NCI-H1417 (cell line): Measurements from ENCODE around the gene SNAP29.
A peak's percentile ranks its signal among the peaks of the same experiment; 100 is the strongest.
"Not testable (repeated sequence)": the region's sequence is repeated elsewhere in the genome, so short reads cannot be mapped to it uniquely, and the experiment has no call there.

ENCODE experiments used
- DNase-seq, 3 experiments: peaks; one replicate each; lab custom pipeline; 2025; lab: John Stamatoyannopoulos, UW

Gene SNAP29

DNA sequence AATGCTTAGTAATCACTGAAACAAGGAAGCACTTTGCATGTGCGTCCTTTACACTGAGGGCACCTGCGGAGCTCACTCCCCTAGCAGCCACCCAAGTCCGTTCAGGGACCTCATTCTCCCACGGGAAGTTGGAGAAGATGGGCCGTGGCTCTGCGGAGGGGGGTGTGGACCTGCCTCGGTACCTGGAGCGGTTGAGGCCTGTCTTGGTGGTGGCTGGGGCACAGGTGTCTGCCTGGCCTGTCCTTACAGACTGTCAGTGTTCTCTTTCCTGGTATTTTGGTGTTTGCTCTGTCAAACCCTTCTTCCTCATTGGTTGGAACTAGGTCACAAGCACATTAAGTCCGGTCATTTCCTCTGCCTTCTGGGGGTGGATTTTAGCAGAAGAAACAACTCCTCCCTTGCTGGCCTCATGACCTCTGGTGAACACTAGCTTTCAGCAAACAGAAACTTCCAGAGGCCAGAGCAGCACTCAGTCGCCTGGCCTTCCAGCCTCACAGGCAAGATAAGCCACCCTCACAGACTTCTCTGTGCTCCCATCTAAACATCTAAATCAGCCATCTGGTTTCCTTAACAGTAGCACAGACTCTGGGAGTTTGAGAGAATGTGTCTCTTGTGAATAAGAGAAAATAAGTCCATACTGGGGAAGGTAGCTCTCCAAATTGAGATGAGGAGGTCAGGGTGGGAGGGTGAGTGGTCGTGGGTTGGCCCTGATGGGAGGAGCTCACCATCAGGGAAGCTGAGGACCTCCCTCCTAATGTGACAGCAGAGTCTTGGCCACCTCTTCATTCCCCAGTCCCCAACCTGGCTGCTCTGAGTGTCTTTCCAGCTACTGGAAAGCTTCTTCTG, 8.6 kb downstream of the SNAP29 start:
- DNase-seq, result no peak

GRCh38 chr22:20868025-20868962, 9.5 kb downstream of the SNAP29 start:
- DNase-seq, result no peak

DNA sequence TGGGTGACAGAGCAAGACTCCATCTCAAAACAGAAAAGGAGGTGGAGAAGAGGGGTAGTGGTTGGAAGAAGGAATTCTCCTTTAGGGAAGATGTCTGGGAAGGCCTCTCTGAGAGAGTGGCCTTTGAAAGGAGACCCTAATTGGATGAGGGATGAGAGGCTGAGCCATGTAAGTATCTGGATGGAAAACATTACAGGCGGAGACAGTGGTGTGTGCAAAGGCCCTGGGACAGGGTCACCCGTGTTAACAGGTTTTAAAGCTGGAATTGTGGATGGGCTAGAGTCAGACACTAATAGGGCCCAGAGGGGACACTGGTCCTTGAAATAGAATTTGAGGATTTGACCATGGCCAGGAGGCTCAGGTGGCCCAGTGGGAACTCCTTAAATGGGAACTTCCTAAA, 10.4 kb downstream of the SNAP29 start:
- no peak for DNase-seq

DNA sequence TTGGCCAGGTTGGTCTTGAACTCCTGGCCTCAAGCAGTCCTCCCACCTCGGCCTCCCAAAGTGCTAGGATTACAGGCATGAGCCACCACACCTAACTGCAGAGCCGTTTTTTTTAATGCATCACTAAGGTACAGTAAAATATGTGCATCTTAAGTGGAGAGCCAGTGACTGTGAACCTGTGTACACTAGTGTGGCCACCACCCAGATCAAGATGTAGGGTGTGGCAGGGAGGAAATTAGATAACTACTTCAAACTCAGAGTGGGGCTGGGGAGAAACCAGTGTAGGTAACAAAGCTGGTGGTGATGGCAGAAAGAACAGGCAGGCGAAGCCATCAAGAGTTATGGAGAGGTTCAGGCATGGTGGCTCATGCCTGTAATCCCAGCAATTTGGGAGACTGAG, 14.4 kb downstream of the SNAP29 start:
- no peak for DNase-seq

DNA sequence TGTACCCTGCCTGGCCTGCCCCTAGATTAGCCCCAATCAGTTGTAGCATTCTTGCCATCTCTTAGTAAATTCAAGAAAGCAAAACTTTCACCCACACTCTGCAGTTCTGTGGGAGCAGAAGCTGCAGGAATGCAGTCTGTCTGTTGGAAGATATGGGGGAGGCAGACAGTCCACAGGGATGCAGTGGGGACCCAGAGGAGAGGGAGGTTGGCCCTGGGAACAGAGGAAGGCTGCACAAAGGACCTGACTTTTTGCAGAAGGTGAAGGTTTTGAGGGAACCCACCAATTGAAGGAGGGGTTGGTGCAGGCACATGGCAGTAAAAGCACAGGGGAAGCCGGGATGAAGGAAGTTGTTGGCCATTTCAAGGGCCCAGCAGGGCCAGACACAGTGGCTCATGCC, 16.5 kb downstream of the SNAP29 start:
- no peak for DNase-seq

DNA sequence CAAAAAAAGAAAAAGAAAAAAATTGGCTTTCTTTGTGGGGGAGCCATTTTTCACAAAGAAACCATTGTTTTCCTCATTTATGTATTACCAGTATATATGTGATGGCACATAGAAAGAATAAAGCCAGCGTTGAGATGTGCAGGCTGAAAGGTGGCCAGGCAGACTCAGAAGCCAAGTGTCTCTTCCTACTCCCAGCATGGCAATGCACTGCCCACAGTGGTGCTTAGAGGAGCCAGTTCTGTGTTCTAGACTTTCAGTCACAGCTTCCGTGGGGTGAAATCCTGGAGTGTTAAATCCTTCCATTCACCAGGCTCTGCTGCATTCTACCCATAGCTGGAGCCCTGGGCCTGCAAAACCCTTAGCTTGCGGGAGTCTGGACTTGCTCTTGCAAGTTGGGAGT, 18.9 kb downstream of the SNAP29 start:
- no peak for DNase-seq

GRCh38 chr22:20881231-20881630, 22.4 kb downstream of the SNAP29 start:
- DNase-seq, result no peak

GRCh38 chr22:20881869-20882815, 23.3 kb downstream of the SNAP29 start:
- no peak for DNase-seq

DNA sequence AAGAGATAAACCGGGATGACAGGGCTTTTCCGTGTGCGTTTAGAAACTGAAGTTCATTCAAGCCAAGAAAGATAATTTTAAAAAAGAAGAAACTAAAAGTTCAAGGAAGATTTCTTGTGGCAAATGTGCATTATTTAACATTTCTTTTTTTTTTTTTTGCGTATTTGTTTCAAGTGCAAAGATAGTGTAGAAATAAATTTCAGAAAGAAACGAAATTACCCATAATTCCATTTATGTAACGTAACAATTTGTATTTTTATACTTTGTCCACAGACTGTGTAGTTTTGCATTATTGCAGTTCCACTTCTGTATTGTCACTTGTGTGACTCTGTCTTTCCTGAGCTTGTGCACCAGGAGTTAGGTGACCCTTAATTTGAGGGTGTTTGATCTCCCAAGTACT, 24.0 kb downstream of the SNAP29 start:
- no peak for DNase-seq

DNA sequence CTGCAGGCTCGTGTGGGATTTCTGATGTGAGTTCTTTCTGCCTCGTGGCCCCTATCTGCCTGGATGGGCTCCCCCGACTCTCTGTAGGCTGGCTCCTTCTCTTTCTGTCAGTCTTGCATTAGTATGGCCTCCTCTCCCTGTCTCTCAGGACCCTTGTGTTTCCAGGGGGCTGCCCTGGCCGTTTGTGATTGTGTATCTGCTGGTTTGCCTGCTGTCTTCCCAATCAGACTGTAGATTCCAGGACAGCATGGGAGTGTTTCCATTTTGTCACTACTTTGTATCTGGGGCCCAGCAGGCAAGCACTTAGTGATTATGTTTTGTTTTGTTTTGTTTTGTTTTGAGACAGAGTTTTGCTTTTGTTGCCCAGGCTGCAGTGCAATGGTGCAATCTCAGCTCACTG, 25.6 kb downstream of the SNAP29 start:
- DNase-seq, result no peak

DNA sequence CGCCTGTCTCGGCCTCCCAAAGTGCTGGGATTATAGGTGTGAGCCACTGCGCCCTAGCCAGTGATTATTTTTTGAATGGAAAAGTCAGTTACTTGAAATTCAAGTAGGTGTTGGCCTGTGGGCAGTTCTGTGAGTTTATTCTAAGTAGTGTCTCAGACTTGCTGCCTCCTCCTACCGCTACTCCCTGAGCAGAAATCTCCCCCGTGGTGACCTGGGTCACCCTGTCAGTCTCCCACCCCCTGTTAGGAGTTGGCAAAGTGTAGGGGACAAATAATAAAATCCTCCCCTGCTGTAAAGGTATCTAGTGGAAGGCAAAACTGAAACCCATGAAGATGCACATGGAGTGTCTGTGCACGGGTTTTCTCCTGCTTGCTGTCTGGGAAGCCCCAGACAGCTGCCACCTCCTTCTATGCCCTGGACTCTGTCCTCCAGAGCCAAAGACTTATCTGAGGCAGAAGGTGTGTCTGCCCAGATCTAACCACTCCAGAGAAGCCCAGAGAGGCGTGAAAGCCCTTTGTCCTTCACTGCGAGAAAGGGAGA, 26.3 kb downstream of the SNAP29 start:
- no peak for DNase-seq

- peak; percentile 0 to 63 (median 26) for DNase-seq
Observed at GRCh38 chr22:20885557-20886323, 26.9 kb downstream of the SNAP29 start.

DNA sequence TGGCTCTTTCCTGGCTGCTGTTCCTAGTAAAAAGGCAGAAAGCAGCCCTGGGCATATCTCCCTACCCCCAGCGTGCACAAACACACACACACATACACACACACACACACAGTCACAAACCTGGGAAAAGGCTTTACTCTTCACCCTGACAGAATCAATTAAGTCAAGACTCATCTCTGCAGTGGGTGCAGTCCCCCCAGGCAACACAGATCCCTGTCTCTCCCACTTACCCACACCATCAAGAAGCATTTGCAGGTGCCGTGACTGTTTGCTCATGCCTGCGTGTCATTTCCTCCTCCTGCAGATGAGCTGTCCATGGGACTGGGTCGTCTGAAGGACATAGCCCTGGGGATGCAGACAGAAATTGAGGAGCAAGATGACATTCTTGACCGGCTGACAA, 28.6 kb downstream of the SNAP29 start:
- no peak for DNase-seq

DNA sequence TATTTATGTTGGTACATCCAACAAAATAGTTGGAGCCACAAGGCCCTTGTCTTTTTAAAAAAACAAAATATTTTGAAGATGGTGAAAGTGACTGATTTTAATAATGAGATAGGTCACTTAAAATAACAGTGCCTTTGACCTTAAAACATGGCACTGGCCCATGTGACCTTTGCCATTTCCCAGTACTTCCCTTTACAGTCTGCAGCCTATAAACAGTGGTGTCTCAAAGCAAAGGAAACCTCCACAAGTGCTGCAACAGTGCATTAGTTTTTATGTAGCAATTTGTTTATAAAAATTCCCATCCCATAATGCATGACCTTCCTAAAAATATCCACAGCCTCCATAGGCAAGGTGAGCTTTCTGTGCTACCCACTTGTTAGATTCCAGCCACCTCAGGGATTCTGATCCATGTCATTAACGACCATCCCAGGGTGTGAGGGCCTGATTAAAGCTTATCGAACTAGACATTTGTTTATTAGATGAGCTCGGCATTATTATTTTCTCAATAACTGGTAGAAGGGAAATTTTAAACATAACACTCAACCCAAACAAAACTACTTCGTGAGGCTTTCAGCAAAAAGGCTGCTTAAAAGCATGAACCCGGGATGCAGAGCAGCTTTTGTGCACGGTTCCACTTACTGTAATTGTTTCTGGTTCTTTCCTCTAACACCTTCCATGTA, 30.4 kb downstream of the SNAP29 start:
- DNase-seq, result no peak

DNA sequence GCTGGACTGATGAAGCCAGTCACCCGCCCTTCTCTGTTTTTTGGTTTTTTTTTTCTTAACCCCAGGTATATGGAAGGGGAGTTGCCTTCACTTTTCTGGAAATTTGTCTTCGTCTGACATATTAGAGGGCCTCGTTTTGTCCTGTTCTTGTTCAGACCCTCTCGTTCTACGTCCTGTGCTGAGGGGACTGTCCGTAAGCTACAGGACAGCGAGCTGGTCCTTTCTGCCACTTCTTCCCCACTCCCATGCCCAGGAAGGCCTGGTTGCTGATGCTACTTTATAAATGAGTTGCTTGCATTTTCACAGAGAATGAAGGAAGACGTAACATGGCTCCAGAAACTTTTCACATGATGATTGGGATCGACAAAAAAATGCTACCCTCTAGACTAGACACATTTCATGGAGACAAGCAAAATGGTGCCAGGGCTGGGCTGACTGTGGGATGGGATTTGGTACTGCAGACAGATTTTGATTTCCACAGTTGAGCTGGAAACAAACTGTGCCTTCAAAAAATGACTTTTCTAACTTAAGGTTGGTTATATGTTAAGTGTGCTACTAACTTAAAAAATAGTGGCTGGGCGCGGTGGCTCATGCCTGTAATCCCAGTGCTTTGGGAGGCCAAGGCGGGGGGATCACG, 31.2 kb downstream of the SNAP29 start:
- DNase-seq, result no peak

GRCh38 chr22:20890975-20891374, 32.2 kb downstream of the SNAP29 start:
- no peak for DNase-seq

- DNase-seq, result not testable (repeated sequence)
Observed at GRCh38 chr22:20897737-20898136, 38.9 kb downstream of the SNAP29 start.

- DNase-seq, result no peak
Observed at GRCh38 chr22:20899827-20900423, 41.1 kb downstream of the SNAP29 start.
